IMR-90 (cell line): ENCODE results near the gene ZNG1B.

Source experiments
- CEBPB ChIP-seq: IDR thresholded peaks from 2 replicates; pipeline ENCODE4 v1.6.1; 2012; ENCODE audit warnings: low read depth, low read length, improper control_type of control experiment
- CHD1 ChIP-seq: IDR thresholded peaks from 2 replicates; pipeline ENCODE4 v1.6.1; 2012; ENCODE audit warnings: low read depth, low read length, improper control_type of control experiment
- MAZ ChIP-seq: IDR thresholded peaks from 2 replicates; pipeline ENCODE4 v1.6.1; 2012; ENCODE audit warnings: low read depth, mild to moderate bottlenecking, low read length, improper control_type of control experiment, moderate library complexity, borderline replicate concordance
- POLR2A ChIP-seq: IDR thresholded peaks from 2 replicates; pipeline ENCODE4 v1.6.1; 2012; ENCODE audit warnings: mild to moderate bottlenecking, low read depth, low read length

GRCh38 chr2:113406114-113406513 lies 31.4 kb upstream of the ZNG1B start:
- TF ChIP-seq POLR2A (no peak), CEBPB (no peak), MAZ (no peak), CHD1 (no peak)
